Osteoblast (primary cell): ENCODE results near the gene BCOR. TPM values are rescaled to one million over a fixed set of nuclear protein-coding genes. Genes with fewer than 3 reads are reported as not detected.

ENCODE experiments used
- DNase-seq: peaks from one replicate; pipeline ENCODE4 v3.0.0; 2011; ENCODE audit warnings: low spot score, mixed read lengths; ENCODE audit not compliant: insufficient read length; ENCODE audit errors: missing footprints
- H2AFZ ChIP-seq: 2 replicates; pipeline ENCODE4 v1.6.0; 2011; ENCODE audit warnings: mild to moderate bottlenecking, low read length
- H3K27ac ChIP-seq: 2 replicates; pipeline ENCODE4 v1.5.1; 2011; ENCODE audit warnings: mild to moderate bottlenecking, low read depth, low read length, moderate library complexity
- H3K27me3 ChIP-seq: 2 replicates; pipeline ENCODE4 v1.6.0; 2012; ENCODE audit warnings: mild to moderate bottlenecking, control low read depth, inconsistent platforms, low read length, moderate library complexity; ENCODE audit not compliant: insufficient read depth
- H3K36me3 ChIP-seq: 2 replicates; pipeline ENCODE4 v1.5.1; 2011; ENCODE audit warnings: mild to moderate bottlenecking, low read length, control low read depth, moderate library complexity; ENCODE audit not compliant: insufficient read depth
- H3K4me1 ChIP-seq: 2 replicates; pipeline ENCODE4 v1.5.1; 2011; ENCODE audit warnings: mild to moderate bottlenecking, low read length, control low read depth, moderate library complexity; ENCODE audit not compliant: insufficient read depth
- H3K4me2 ChIP-seq: 2 replicates; pipeline ENCODE4 v1.6.0; 2011; ENCODE audit warnings: mild to moderate bottlenecking, low read length; ENCODE audit not compliant: insufficient read depth
- H3K4me3 ChIP-seq: fragments of 200-600 bp; sonication (generic); 3 replicates; pipeline ENCODE4 v1.5.1; 2012; ENCODE audit warnings: mild to moderate bottlenecking, low read length, inconsistent platforms; ENCODE audit not compliant: insufficient read depth
- H3K79me2 ChIP-seq: 2 replicates; pipeline ENCODE4 v1.6.0; 2012; ENCODE audit warnings: mild to moderate bottlenecking, low read length, control low read depth, inconsistent platforms; ENCODE audit not compliant: insufficient read depth
- H3K9me3 ChIP-seq: 2 replicates; pipeline ENCODE4 v1.5.1; 2011; ENCODE audit warnings: low read depth, low read length, control low read depth
- H4K20me1 ChIP-seq: 2 replicates; pipeline ENCODE4 v1.6.0; 2012; ENCODE audit warnings: mild to moderate bottlenecking, low read length, control low read depth; ENCODE audit not compliant: insufficient read depth
- total RNA-seq: library from RNA; depleted of rRNA; stranded (reverse); fragments of >200 nt; gene quantifications from 2 replicates; pipeline ENCODE4 v1.2.3, GENCODE V29; 2012
- TF ChIP-seq, protein P1 (sequence below): IDR thresholded peaks from 2 replicates; pipeline ENCODE4 v1.5.1; 2011; ENCODE audit warnings: mild to moderate bottlenecking, low read depth, low read length, moderate library complexity; ENCODE audit errors: extremely low read depth

BCOR gene
- total RNA-seq, 1 donor: 14.8 TPM

DNA sequence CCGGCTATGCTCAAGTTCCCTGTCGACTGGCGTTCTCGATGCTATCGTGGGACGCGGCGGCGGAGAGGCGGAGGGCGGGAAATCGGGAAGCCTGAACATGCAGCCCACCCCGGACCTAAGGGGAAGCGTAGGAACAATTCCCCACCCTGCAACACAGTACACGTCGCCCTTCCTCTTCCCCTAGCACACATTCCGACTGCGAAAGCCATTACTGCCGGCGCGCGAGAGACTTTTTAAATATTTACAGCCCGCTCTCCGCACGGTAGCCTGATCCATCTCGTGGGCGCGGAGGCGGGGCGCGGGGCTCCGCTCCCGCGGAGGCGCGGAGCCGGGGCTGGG, 48.1 kb upstream of the BCOR start:
- peaks cover 7% of the 10 kb centered on the region for H4K20me1 ChIP-seq
- H3K36me3 ChIP-seq: no peaks in the 10 kb centered on the region
- no peaks in the 10 kb centered on the region for H3K79me2 ChIP-seq
- peak overlapping the region; percentile 70 for H3K4me3 ChIP-seq
- peaks cover 61% of the 10 kb centered on the region for H3K27me3 ChIP-seq
- H3K9me3 ChIP-seq: no peaks in the 10 kb centered on the region
- H3K4me2 ChIP-seq: peak overlapping the region; percentile 79
- no peak overlapping the region for H2AFZ ChIP-seq
- H3K4me1 ChIP-seq: peaks cover 9% of the 10 kb centered on the region
- no peak for DNase-seq
- H3K27ac ChIP-seq: no peak overlapping the region
- TF ChIP-seq, protein P1, sequence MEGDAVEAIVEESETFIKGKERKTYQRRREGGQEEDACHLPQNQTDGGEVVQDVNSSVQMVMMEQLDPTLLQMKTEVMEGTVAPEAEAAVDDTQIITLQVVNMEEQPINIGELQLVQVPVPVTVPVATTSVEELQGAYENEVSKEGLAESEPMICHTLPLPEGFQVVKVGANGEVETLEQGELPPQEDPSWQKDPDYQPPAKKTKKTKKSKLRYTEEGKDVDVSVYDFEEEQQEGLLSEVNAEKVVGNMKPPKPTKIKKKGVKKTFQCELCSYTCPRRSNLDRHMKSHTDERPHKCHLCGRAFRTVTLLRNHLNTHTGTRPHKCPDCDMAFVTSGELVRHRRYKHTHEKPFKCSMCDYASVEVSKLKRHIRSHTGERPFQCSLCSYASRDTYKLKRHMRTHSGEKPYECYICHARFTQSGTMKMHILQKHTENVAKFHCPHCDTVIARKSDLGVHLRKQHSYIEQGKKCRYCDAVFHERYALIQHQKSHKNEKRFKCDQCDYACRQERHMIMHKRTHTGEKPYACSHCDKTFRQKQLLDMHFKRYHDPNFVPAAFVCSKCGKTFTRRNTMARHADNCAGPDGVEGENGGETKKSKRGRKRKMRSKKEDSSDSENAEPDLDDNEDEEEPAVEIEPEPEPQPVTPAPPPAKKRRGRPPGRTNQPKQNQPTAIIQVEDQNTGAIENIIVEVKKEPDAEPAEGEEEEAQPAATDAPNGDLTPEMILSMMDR: no peak

DNA sequence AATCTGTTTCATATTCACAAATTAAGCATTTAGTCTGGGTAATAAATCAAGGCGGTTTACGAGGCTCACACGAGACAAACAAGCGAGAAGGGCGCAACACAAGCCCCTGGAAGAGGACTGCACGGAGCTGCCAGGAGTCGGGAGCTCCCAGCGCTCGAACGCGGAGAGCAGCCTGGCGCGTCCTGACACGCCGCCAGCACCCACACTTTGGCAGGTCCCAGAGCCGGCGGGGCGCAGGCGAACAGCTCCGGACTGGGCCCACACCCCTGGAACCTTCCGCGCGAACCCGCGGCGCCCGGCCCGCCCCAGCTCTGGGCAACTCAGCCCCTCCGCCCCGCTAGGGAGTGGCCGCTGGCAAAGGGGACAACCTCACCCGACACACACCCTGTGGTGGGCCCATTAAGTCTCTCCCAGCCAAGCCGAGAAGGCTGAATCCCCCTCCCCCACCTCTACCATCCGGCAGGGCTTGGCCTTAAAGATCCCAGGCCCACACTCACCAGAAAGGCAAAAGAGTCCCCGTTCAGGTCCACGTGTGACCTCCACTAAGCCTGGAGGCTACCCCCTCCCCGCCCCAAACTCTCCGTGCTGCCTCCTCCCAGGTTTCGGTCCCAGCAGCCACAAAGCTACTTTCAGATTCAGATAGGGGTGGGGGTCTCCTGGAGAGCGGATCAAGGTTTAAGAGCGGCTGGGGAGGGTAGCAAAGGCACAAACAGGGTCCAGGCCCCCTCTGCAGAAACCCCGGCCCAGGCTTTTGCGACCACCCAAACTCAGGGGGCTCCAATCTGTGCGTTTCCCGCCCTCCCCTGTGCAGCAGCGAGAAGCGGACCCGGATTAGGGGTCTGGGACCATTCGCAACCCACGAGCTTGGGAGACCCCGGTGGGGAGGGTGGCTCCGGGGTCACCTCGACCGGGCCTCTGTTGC, 47.5 kb upstream of the BCOR start:
- H3K4me3 ChIP-seq: peak overlapping the region; percentile 70
- no peak overlapping the region for H3K27ac ChIP-seq
- peaks cover 55% of the 10 kb centered on the region for H3K27me3 ChIP-seq
- no peak overlapping the region for H2AFZ ChIP-seq
- H3K79me2 ChIP-seq: no peaks in the 10 kb centered on the region
- peak; percentile 84 for DNase-seq
- H3K4me2 ChIP-seq: peak overlapping the region; percentile 79
- H3K4me1 ChIP-seq: peaks cover 12% of the 10 kb centered on the region
- no peaks in the 10 kb centered on the region for H3K36me3 ChIP-seq
- peaks cover 7% of the 10 kb centered on the region for H4K20me1 ChIP-seq
- H3K9me3 ChIP-seq: no peaks in the 10 kb centered on the region
- TF ChIP-seq, protein P1: no peak

DNA sequence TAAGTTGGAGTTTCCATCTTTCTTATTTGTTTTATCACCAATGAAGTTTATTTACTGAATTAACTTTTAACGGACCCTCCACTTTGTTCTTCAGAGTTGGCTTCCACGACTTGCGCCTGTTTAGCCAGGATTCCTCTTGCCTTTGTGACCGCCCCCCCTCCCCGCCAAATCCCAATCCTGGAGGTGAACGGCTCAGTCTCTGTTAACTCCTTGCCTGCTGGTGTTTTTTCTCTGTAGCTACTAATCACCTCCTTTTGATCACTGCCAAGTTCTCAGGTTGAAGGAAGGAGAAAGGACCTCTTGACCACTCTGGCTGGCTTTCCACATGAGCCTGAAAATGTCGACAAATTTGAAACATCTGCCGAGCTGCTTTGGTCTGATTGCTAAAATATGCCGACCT, 46.8 kb upstream of the BCOR start:
- no peak overlapping the region for H3K4me3 ChIP-seq
- TF ChIP-seq, protein P1: no peak
- H3K4me2 ChIP-seq: no peak overlapping the region
- no peaks in the 10 kb centered on the region for H3K9me3 ChIP-seq
- no peaks in the 10 kb centered on the region for H3K36me3 ChIP-seq
- no peak overlapping the region for H2AFZ ChIP-seq
- peaks cover 48% of the 10 kb centered on the region for H3K27me3 ChIP-seq
- no peak overlapping the region for H3K27ac ChIP-seq
- H3K79me2 ChIP-seq: no peaks in the 10 kb centered on the region
- DNase-seq: peak; percentile 65
- H4K20me1 ChIP-seq: peaks cover 7% of the 10 kb centered on the region
- H3K4me1 ChIP-seq: peaks cover 12% of the 10 kb centered on the region

DNA sequence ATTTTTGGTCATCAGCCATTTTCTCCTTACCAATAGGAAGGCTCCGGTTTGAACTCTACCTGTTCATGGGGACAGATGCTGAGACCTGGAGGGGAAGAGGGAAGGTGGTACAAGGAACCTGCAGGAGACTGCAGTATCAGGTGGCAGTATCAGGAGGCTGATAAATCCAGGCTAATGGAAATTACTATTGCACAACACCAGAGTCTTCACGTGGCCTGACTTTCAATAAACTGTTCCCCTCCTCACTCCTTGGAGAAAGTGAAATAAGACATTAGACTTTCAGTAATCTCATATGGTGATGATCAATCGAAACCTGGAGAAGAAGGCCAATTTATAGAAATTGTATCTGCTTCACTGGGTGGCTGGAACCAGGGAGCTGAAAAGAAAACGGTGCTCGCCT, 46.2 kb upstream of the BCOR start:
- DNase-seq: peak; percentile 75

More for the DNA sequence above, 46.2 kb upstream of the BCOR start:
- H3K27me3 ChIP-seq: peaks cover 44% of the 10 kb centered on the region
- H3K4me1 ChIP-seq: peaks cover 12% of the 10 kb centered on the region
- TF ChIP-seq, protein P1: no peak
- no peaks in the 10 kb centered on the region for H3K36me3 ChIP-seq
- no peaks in the 10 kb centered on the region for H3K9me3 ChIP-seq
- no peaks in the 10 kb centered on the region for H3K79me2 ChIP-seq
- H2AFZ ChIP-seq: no peak overlapping the region
- H4K20me1 ChIP-seq: peaks cover 7% of the 10 kb centered on the region
- H3K4me3 ChIP-seq: no peak overlapping the region
- H3K4me2 ChIP-seq: no peak overlapping the region
- no peak overlapping the region for H3K27ac ChIP-seq
